ENCODE results near the gene CEP41.
"Not testable (repeated sequence)": the region's sequence is repeated elsewhere in the genome, so short reads cannot be mapped to it uniquely, and the experiment has no call there.

The CEP41 gene

GRCh38 chr7:130376461-130376860 lies 64.4 kb downstream of the CEP41 start:
- H3K36me3 ChIP-seq (ENCODE audit: insufficient read depth, low read length); H3K9me3 ChIP-seq (ENCODE audit: low read length); H3K9ac ChIP-seq (ENCODE audit: low read length); H3K27ac ChIP-seq (ENCODE audit: low read depth, low read length); H3K4me3 ChIP-seq (ENCODE audit: low read depth in 1 of 2, low read length in 2 of 2); H3K27me3 ChIP-seq (ENCODE audit: control insufficient read depth in 1 of 2, insufficient read depth in 2 of 2, low read length in 2 of 2): not testable (repeated sequence)
- H3K4me1 ChIP-seq (ENCODE audit: insufficient read depth, low read length), result peaks cover 39% of the 10 kb centered on the region

DNA sequence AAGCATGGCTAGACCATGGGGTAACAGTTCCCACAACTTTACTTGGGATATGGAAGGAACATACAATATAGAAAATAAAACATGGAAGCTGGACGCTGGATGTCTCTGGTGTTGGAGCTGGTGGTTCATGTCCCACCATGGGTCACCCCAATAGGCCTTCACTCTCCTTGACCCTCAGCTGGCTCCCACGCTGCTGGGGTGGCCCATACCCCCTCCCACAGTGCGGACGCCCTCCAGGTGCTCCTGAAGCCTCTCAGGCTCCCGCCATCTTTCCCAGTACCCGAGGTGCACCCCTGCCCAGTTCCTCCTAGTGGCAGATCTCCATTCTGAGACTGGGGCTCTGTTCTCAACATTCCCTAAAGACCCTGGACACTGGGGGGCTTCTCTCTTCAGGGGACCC lies 66.3 kb downstream of the CEP41 start:
- Histone ChIP-seq H3K36me3 (ENCODE audit: insufficient read depth, low read length) (no peaks in the 10 kb centered on the region), H3K27ac (ENCODE audit: low read depth, low read length) (peak overlapping the region; percentile 37), H3K4me1 (ENCODE audit: insufficient read depth, low read length) (peaks cover 49% of the 10 kb centered on the region), H3K9me3 (ENCODE audit: low read length) (peaks cover 5% of the 10 kb centered on the region), H3K4me3 (ENCODE audit: low read depth in 1 of 2, low read length in 2 of 2) (no peak overlapping the region), H3K27me3 (ENCODE audit: control insufficient read depth in 1 of 2, insufficient read depth in 2 of 2, low read length in 2 of 2) (no peaks in the 10 kb centered on the region), H3K9ac (ENCODE audit: low read length) (no peak overlapping the region)

DNA sequence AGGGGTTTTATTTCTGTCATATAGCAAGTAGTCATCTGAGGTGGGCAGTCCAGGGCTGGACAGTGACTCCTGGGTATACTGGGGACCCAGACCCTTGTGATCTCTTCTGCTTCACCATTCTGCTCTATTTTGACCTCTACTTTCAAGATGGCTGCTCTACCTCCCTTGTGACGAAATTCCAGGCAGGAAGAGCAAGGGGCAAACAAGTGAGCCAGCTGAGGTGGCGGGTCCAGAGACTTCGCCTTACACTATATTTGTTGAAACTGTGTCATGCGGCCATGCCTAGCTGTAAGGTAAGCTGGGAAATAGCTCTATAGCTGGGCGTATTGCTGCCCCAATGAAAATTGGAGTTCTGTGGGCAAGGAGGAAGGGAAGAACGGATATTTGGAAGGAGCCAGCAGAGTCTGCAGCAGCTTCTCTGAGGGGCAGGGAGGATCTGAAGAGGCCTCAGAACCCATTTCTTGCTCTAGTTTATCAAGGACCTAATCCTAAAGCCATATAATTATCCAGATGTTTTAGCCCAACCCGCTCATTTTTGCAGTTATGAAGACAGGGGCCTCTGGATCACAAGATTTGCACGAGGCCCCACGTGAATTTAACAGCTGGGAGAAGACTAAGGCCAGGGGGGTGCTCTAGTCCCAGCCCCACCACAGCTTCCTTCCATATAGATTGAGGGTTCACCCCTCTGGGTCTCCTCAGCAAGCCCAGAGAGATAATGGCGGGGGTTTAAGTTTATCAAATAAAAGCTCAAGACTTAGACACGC lies 68.2 kb downstream of the CEP41 start:
- H3K4me1 ChIP-seq (ENCODE audit: insufficient read depth, low read length), result peaks cover 60% of the 10 kb centered on the region
- H3K27me3 ChIP-seq (ENCODE audit: control insufficient read depth in 1 of 2, insufficient read depth in 2 of 2, low read length in 2 of 2), result no peaks in the 10 kb centered on the region
- peak overlapping the region in 1 of 2 donors; percentile 11 for H3K4me3 ChIP-seq (ENCODE audit: low read depth in 1 of 2, low read length in 2 of 2)
- peak overlapping the region; percentile 37 for H3K27ac ChIP-seq (ENCODE audit: low read depth, low read length)
- no peaks in the 10 kb centered on the region for H3K36me3 ChIP-seq (ENCODE audit: insufficient read depth, low read length)
- peaks cover 5% of the 10 kb centered on the region for H3K9me3 ChIP-seq (ENCODE audit: low read length)
- H3K9ac ChIP-seq (ENCODE audit: low read length), result peak overlapping the region; percentile 27

GRCh38 chr7:130371046-130371445 lies 69.8 kb downstream of the CEP41 start:
- H3K4me3 ChIP-seq (ENCODE audit: low read depth in 1 of 2, low read length in 2 of 2), result peak overlapping the region in 1 of 2 donors; percentile 42
- no peaks in the 10 kb centered on the region for H3K36me3 ChIP-seq (ENCODE audit: insufficient read depth, low read length)
- no peak overlapping the region for H3K27ac ChIP-seq (ENCODE audit: low read depth, low read length)
- no peaks in the 10 kb centered on the region for H3K27me3 ChIP-seq (ENCODE audit: control insufficient read depth in 1 of 2, insufficient read depth in 2 of 2, low read length in 2 of 2)
- H3K9ac ChIP-seq (ENCODE audit: low read length), result no peak overlapping the region
- H3K4me1 ChIP-seq (ENCODE audit: insufficient read depth, low read length), result peaks cover 66% of the 10 kb centered on the region
- peaks cover 2% of the 10 kb centered on the region for H3K9me3 ChIP-seq (ENCODE audit: low read length)

- H3K9me3 ChIP-seq (ENCODE audit: low read length), result no peaks in the 10 kb centered on the region
- no peaks in the 10 kb centered on the region for H3K36me3 ChIP-seq (ENCODE audit: insufficient read depth, low read length)
- H3K27ac ChIP-seq (ENCODE audit: low read depth, low read length), result no peak overlapping the region
- no peaks in the 10 kb centered on the region for H3K27me3 ChIP-seq (ENCODE audit: control insufficient read depth in 1 of 2, insufficient read depth in 2 of 2, low read length in 2 of 2)
- no peak overlapping the region for H3K4me3 ChIP-seq (ENCODE audit: low read depth in 1 of 2, low read length in 2 of 2)
- peaks cover 72% of the 10 kb centered on the region for H3K4me1 ChIP-seq (ENCODE audit: insufficient read depth, low read length)
- no peak overlapping the region for H3K9ac ChIP-seq (ENCODE audit: low read length)
Measured at GRCh38 chr7:130369831-130370550, 70.8 kb downstream of the CEP41 start.

DNA sequence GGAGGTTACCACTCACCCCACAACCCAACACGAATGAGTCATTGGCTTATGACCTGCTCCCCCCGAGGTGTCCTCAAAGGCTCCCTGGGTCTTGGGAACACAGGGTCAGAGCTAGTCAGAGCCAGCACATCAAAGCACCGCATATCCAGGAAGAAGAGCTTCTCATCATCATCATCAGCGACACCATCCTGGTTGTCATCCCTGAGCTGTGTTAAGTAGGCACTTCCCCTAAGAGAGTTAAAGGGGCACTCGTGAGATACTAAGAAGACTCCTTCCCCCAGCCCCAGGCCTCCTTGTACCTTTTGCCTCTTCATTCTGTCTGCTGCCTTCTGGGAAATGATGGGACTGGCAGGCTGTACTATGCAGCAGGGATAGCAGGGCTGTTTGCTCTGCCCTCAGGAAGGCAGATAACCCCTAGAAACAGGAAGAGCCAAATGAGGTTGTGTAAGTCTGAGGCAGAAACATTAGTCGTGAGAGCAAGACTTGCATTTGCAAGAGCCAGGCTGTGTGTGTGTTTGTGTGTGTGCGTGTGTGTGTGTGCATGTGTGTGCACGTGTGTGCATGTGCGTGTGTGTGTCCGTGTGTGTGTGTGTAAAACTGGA lies 71.6 kb downstream of the CEP41 start:
- H3K9me3 ChIP-seq (ENCODE audit: low read length), result no peaks in the 10 kb centered on the region
- H3K27ac ChIP-seq (ENCODE audit: low read depth, low read length), result no peak overlapping the region
- peaks cover 75% of the 10 kb centered on the region for H3K4me1 ChIP-seq (ENCODE audit: insufficient read depth, low read length)
- no peak overlapping the region for H3K9ac ChIP-seq (ENCODE audit: low read length)
- H3K27me3 ChIP-seq (ENCODE audit: control insufficient read depth in 1 of 2, insufficient read depth in 2 of 2, low read length in 2 of 2), result no peaks in the 10 kb centered on the region
- no peaks in the 10 kb centered on the region for H3K36me3 ChIP-seq (ENCODE audit: insufficient read depth, low read length)
- H3K4me3 ChIP-seq (ENCODE audit: low read depth in 1 of 2, low read length in 2 of 2), result no peak overlapping the region

GRCh38 chr7:130367836-130368746 lies 72.7 kb downstream of the CEP41 start:
- no peak overlapping the region for H3K4me3 ChIP-seq (ENCODE audit: low read depth in 1 of 2, low read length in 2 of 2)
- H3K27me3 ChIP-seq (ENCODE audit: control insufficient read depth in 1 of 2, insufficient read depth in 2 of 2, low read length in 2 of 2), result no peaks in the 10 kb centered on the region
- H3K4me1 ChIP-seq (ENCODE audit: insufficient read depth, low read length), result peaks cover 64% of the 10 kb centered on the region
- H3K9me3 ChIP-seq (ENCODE audit: low read length), result no peaks in the 10 kb centered on the region
- no peaks in the 10 kb centered on the region for H3K36me3 ChIP-seq (ENCODE audit: insufficient read depth, low read length)
- H3K9ac ChIP-seq (ENCODE audit: low read length), result no peak overlapping the region
- H3K27ac ChIP-seq (ENCODE audit: low read depth, low read length), result no peak overlapping the region

DNA sequence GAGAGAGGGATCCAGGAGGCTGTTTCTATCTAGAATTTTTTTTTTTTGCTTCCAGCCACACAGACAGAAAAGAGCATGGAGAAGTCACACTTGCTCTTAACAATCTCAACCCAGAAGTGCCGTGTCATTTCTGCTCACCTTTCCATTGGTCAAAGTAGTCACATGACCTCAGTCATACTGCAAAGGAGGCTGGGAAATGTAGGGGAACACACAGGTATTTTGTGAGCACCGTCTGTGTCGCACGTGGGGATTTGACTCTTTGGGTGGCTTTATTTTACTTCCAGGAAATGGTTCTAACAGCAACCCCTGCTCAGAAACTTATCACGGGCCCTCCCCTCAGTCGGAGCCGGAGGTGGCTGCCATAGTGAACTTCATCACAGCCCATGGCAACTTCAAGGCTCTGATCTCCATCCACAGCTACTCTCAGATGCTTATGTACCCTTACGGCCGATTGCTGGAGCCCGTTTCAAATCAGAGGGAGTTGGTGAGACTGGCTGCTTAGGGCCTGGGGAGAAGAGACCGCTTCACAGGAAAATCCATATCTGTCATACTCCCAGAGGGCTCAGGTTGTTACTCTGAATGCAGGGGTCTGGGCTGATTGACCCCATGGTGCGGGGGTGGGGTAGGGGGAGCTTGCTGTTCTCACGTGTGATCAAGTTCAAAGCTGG lies 73.6 kb downstream of the CEP41 start:
- H3K4me3 ChIP-seq (ENCODE audit: low read depth in 1 of 2, low read length in 2 of 2), result no peak overlapping the region
- no peaks in the 10 kb centered on the region for H3K9me3 ChIP-seq (ENCODE audit: low read length)
- no peaks in the 10 kb centered on the region for H3K27me3 ChIP-seq (ENCODE audit: control insufficient read depth in 1 of 2, insufficient read depth in 2 of 2, low read length in 2 of 2)
- H3K27ac ChIP-seq (ENCODE audit: low read depth, low read length), result no peak overlapping the region
- no peak overlapping the region for H3K9ac ChIP-seq (ENCODE audit: low read length)
- peaks cover 56% of the 10 kb centered on the region for H3K4me1 ChIP-seq (ENCODE audit: insufficient read depth, low read length)
- no peaks in the 10 kb centered on the region for H3K36me3 ChIP-seq (ENCODE audit: insufficient read depth, low read length)

GRCh38 chr7:130366564-130366963 lies 74.3 kb downstream of the CEP41 start:
- no peak overlapping the region for H3K27ac ChIP-seq (ENCODE audit: low read depth, low read length)
- no peaks in the 10 kb centered on the region for H3K27me3 ChIP-seq (ENCODE audit: control insufficient read depth in 1 of 2, insufficient read depth in 2 of 2, low read length in 2 of 2)
- peaks cover 49% of the 10 kb centered on the region for H3K4me1 ChIP-seq (ENCODE audit: insufficient read depth, low read length)
- no peak overlapping the region for H3K4me3 ChIP-seq (ENCODE audit: low read depth in 1 of 2, low read length in 2 of 2)
- no peaks in the 10 kb centered on the region for H3K36me3 ChIP-seq (ENCODE audit: insufficient read depth, low read length)
- no peaks in the 10 kb centered on the region for H3K9me3 ChIP-seq (ENCODE audit: low read length)
- no peak overlapping the region for H3K9ac ChIP-seq (ENCODE audit: low read length)

- Histone ChIP-seq H3K4me1 (ENCODE audit: insufficient read depth, low read length) (peaks cover 41% of the 10 kb centered on the region), H3K27me3 (ENCODE audit: control insufficient read depth in 1 of 2, insufficient read depth in 2 of 2, low read length in 2 of 2) (no peaks in the 10 kb centered on the region), H3K4me3 (ENCODE audit: low read depth in 1 of 2, low read length in 2 of 2) (no peak overlapping the region), H3K9ac (ENCODE audit: low read length) (no peak overlapping the region), H3K27ac (ENCODE audit: low read depth, low read length) (no peak overlapping the region), H3K9me3 (ENCODE audit: low read length) (no peaks in the 10 kb centered on the region), H3K36me3 (ENCODE audit: insufficient read depth, low read length) (no peaks in the 10 kb centered on the region)
Measured at GRCh38 chr7:130365511-130366441, 75.0 kb downstream of the CEP41 start.

Data from muscle layer of colon (tissue), 2 donors.